ENCODE results near the gene TTLL8. TPM values are rescaled to one million over a fixed set of nuclear protein-coding genes. Genes with fewer than 3 reads are reported as not detected.

Gene TTLL8
- total and polyA plus RNA-seq, 11 donors = not detected

DNA sequence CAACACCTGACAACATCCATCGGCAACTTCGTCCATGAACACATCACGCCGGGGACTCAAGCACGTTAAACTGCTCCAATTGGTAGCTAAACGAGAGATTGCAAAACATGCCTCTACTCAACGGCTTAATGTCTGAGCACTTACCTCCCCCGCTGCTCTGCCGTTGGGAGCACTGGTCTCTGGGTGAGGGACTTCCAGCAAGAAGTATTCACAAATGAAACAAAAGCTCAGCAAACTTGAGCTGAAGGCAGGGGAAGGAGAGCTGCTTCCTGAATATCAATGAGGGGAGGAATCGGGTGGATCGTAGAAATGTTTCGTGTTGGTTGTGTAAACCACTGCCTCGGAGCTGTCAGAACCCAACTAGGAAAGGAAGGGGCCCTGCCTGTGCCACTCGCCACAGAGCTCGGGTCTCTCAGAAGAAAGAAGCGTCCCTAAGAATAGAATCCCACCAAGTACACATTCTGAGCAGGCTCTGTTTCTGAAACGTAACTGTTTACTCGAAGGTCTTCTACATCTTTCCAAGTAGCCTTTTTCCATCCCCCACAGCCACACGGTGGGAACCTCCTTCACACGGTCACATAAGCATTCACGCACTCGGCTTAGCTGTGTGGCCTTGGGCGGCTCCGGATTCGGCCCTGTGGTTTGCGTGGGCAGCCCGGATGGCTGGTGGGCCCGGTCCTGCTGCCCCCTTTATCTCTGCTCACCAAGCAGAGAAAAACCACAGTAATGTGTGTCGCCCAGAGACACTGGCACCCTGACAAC is 27.3 kb upstream of the TTLL8 start, which contains the start of gene MLC1:
TSS of gene MLC1 (minus strand) at position 216 of the 762 bp plus-strand sequence. CDS start 524 bp downstream, outside the sequence.
- no peaks in the 10 kb centered on the region for H3K36me3 ChIP-seq
- ATAC-seq (no peak), DNase-seq (no peak)
- peaks cover 0 to 10% (median 0%) of the 10 kb centered on the region in 12 donors for H3K9me3 ChIP-seq
- peak within 1 kb of the TSS in 2 of 12 donors; percentile 12 to 16 for H3K4me3 ChIP-seq
- peaks cover 3 to 61% (median 16%) of the 10 kb centered on the region in 9 donors for H3K27me3 ChIP-seq
- peaks cover 0 to 6% (median 0%) of the 10 kb centered on the region in 12 donors for H3K4me1 ChIP-seq
- WGBS, 4 donors = 48 to 58% (median 53%) methylated on average over 28 to 29 of the region's 29 CpGs
- no peak within 1 kb of the TSS for H3K27ac ChIP-seq
- intact Hi-C loops (cut with DNase I) = no loop called here
- TF ChIP-seq POLR2A (IDR thresholded peaks at IDR 0.05) (no peak), CTCF (IDR thresholded peaks at IDR 0.05) (no peak)

- 55 to 71% (median 68%) methylated on average over 11 to 16 of the region's 16 CpGs for WGBS, 4 donors
- Histone ChIP-seq H3K27me3 (peaks cover 3 to 65% (median 14%) of the 10 kb centered on the region in 9 donors), H3K36me3 (no peaks in the 10 kb centered on the region), H3K27ac (no peak overlapping the region), H3K9me3 (peaks cover 0 to 9% (median 0%) of the 10 kb centered on the region in 12 donors), H3K4me3 (no peak overlapping the region), H3K4me1 (peaks cover 0 to 6% (median 0%) of the 10 kb centered on the region in 12 donors)
- ATAC-seq = no peak
- no peak for DNase-seq
- TF ChIP-seq CTCF (IDR thresholded peaks at IDR 0.05) = no peak
- TF ChIP-seq POLR2A (IDR thresholded peaks at IDR 0.05) = no peak
- intact Hi-C loops (cut with DNase I) = no loop called here
These were observed 26.5 kb upstream of the TTLL8 start for GRCh38 chr22:50084614-50085021.

GRCh38 chr22:50084080-50084477 is 26.0 kb upstream of the TTLL8 start:
- H3K36me3 ChIP-seq = no peaks in the 10 kb centered on the region
- no peak overlapping the region for H3K27ac ChIP-seq
- H3K9me3 ChIP-seq = peaks cover 0 to 9% (median 0%) of the 10 kb centered on the region in 12 donors
- WGBS, 4 donors = 71 to 86% (median 74%) methylated on average over 3 to 10 of the region's 10 CpGs
- TF ChIP-seq CTCF (IDR thresholded peaks at IDR 0.05) (no peak), POLR2A (IDR thresholded peaks at IDR 0.05) (no peak)
- H3K4me3 ChIP-seq = no peak overlapping the region
- H3K4me1 ChIP-seq = peaks cover 0 to 6% (median 0%) of the 10 kb centered on the region in 12 donors
- no peak for DNase-seq
- no peak for ATAC-seq
- intact Hi-C loops (cut with DNase I) = no loop called here
- peaks cover 3 to 60% (median 9%) of the 10 kb centered on the region in 9 donors for H3K27me3 ChIP-seq

DNA sequence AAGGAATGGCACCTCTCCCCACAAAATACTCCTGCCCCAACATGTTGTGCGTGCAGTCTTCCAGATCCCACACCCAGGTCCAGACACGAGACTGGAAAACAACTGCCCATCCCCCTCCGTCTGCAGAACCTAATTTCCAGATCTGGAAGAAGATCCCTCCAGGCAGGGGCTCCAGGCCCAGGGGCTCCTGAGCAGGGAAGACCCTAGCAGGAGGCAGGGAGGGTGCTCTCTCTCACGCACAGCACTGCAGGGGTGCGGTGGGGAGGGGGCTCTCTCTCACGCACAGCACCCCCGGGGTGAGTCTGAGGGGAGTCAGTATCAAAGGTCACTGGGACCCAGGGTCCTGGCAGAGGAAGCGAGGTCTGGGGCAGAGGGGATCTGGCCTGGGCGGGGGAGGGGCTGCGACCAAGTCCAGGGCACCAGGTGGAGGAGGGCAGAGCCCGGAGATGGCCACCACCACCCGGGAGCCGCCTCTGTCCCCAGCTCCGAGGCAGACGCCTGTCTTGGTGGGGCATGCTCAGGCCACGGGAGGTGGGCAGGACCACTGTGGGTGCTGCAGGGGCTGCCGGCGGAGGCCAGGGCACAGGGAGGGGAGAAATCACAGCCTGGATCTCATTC is 25.5 kb upstream of the TTLL8 start:
- H3K4me1 ChIP-seq = peaks cover 0 to 6% (median 0%) of the 10 kb centered on the region in 12 donors
- H3K27me3 ChIP-seq = peaks cover 0 to 56% (median 9%) of the 10 kb centered on the region in 9 donors
- H3K36me3 ChIP-seq = no peaks in the 10 kb centered on the region
- no peak overlapping the region for H3K4me3 ChIP-seq
- intact Hi-C loops (cut with DNase I) = no loop called here
- no peak for TF ChIP-seq CTCF (IDR thresholded peaks at IDR 0.05)
- no peak for TF ChIP-seq POLR2A (IDR thresholded peaks at IDR 0.05)
- H3K9me3 ChIP-seq = peaks cover 0 to 9% (median 0%) of the 10 kb centered on the region in 12 donors
- DNase-seq (no peak), ATAC-seq (peak in 1 of 4 donors; percentile 16)
- WGBS, 4 donors = 73 to 77% (median 77%) methylated on average over 6 to 18 of the region's 18 CpGs
- no peak overlapping the region for H3K27ac ChIP-seq

All from heart left ventricle (tissue), 16 donors.